Transverse colon (tissue), 4 donors: Measurements from ENCODE around the gene FSCN2. TPM values are rescaled to one million over a fixed set of nuclear protein-coding genes. Genes with fewer than 3 reads are reported as not detected.

Experiments used
- DNase-seq: peaks from one replicate; pipeline ENCODE4 v3.0.0-alpha.2; 2019
- H3K27ac ChIP-seq, 4 donors: fragments of 200-600 bp; sonication (generic); 2 replicates each; pipeline ENCODE4 v1.5.1; 2016 to 2018; ENCODE audit warnings: inconsistent platforms in 4 of 4
- H3K27me3 ChIP-seq: fragments of 200-600 bp; sonication (generic); 2 replicates; pipeline ENCODE4 v1.5.1; 2017; ENCODE audit warnings: inconsistent platforms
- H3K36me3 ChIP-seq, 4 donors: fragments of 200-600 bp; sonication (generic); 2 replicates each; pipeline ENCODE4 v1.5.1; 2017 to 2019; ENCODE audit warnings: inconsistent platforms in 4 of 4
- H3K4me1 ChIP-seq, 4 donors: fragments of 200-600 bp; sonication (generic); 2 replicates each; pipeline ENCODE4 v1.5.1; 2017 to 2020; ENCODE audit warnings: inconsistent platforms in 4 of 4
- H3K4me3 ChIP-seq, 4 donors: fragments of 200-600 bp; sonication (generic); 1 replicate in 1 of 4; 2 replicates in 3 of 4; pipeline versions ENCODE4 v1.5.1 to v1.6.1; 2017 to 2019; ENCODE audit warnings: inconsistent platforms in 4 of 4
- H3K9me3 ChIP-seq, 2 donors: fragments of 200-600 bp; sonication (generic); 2 replicates each; pipeline ENCODE4 v1.5.1; 2017 to 2019; ENCODE audit warnings: inconsistent platforms in 2 of 2
- EP300 ChIP-seq: sonication (generic); formaldehyde crosslinking; IDR thresholded peaks from one replicate; pipeline ENCODE4 v1.6.1; 2017; ENCODE audit warnings: antibody characterized with exemption, low read depth
- POLR2A ChIP-seq: fragments of 450-650 bp; IDR thresholded peaks from one replicate; pipeline ENCODE4 v1.6.1; 2016; ENCODE audit warnings: antibody characterized with exemption, mild to moderate bottlenecking, moderate library complexity
- POLR2AphosphoS5 ChIP-seq, 3 donors: sonication (generic); formaldehyde crosslinking; IDR thresholded peaks; one replicate each; pipeline ENCODE4 v1.6.1; 2016; ENCODE audit warnings: antibody characterized with exemption in 3 of 3
- WGBS, 2 donors: methylation state at CpG; one replicate each; pipeline ENCODE4 v1.1.5; 2018; ENCODE audit warnings: low coverage in 1 of 2; 5-methylcytosine and 5-hydroxymethylcytosine counted together
- in situ Hi-C, 4 donors: fragments of 200-750 bp; cut with MboI; loops; one replicate each; pipeline versions ENCODE4 v1.15.0 to v1.15.1; 2017; ENCODE audit warnings: low sequenced_read_pairs in 3 of 4, low pct_ligation_motif_present in 1 of 4, low pct_unique_long_range_greater_than_20kb in 1 of 4
- intact Hi-C: fragments of 100-400 bp; cut with DNase I; formaldehyde crosslinking; loops from one replicate; pipeline ENCODE4 v1.15.1; 2023; ENCODE audit warnings: low total_unique reads
- total RNA-seq, 4 donors: library from RNA; depleted of rRNA; stranded (reverse); fragments of >200 nt; gene quantifications; one replicate each; pipeline ENCODE4 v1.1.0, GENCODE V29; 2016
- TF ChIP-seq, protein P1 (sequence below), 5 experiments: fragments of 200-600 bp in 3 of 5; fragments of 450-650 bp in 2 of 5; sonication (generic) in 3 of 5; IDR thresholded peaks; 1 replicate in 2 of 5; 2 replicates in 3 of 5; pipeline ENCODE4 v1.5.1; 2016 to 2017; ENCODE audit warnings: antibody characterized with exemption in 5 of 5, inconsistent platforms in 3 of 5, mild to moderate bottlenecking in 2 of 5, moderate library complexity in 1 of 5

The FSCN2 gene
- total RNA-seq, 4 donors from 2014 or later: 2.3 to 36.4 (median 17.2) TPM

DNA sequence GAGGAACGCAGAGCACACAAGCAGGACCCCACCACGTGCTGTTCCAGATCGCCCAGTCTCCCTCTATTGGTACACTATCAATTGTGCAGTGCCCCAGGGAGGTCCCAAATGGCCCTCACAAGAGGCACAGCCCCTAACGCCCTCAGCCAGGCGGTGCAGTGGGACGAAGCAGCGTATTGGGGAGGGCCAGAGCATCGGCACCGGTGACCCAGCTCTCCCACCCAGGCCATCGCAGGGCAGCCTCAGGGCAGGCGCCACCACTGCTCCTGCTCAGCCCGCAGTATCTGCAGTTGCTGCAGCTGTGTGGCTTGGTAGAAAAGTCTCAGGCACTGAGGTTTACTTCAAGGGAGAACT lies 29.9 kb downstream of the FSCN2 start:
- 85% methylated on average over 5 of the region's 12 CpGs; no CpG with 5 or more reads in 1 of the 2 donors for WGBS, 2 donors
- intact Hi-C loops (no loop called here), in situ Hi-C loops (no loop called here)

GRCh38 chr17:81558941-81559806 lies 31.0 kb downstream of the FSCN2 start:
- Histone ChIP-seq H3K36me3 (peaks cover 0 to 27% (median 14%) of the 10 kb centered on the region in 4 donors), H3K27ac (no peak overlapping the region), H3K9me3 (no peaks in the 10 kb centered on the region), H3K27me3 (no peaks in the 10 kb centered on the region), H3K4me1 (peaks cover 0 to 9% (median 3%) of the 10 kb centered on the region in 4 donors), H3K4me3 (no peak overlapping the region)
- 82 to 85% methylated on average over 4 to 18 of the region's 27 CpGs for WGBS, 2 donors
- no peak for TF ChIP-seq POLR2A
- no peak for TF ChIP-seq POLR2AphosphoS5 (IDR thresholded peaks at IDR 0.05)
- TF ChIP-seq EP300: no peak
- TF ChIP-seq, protein P1, sequence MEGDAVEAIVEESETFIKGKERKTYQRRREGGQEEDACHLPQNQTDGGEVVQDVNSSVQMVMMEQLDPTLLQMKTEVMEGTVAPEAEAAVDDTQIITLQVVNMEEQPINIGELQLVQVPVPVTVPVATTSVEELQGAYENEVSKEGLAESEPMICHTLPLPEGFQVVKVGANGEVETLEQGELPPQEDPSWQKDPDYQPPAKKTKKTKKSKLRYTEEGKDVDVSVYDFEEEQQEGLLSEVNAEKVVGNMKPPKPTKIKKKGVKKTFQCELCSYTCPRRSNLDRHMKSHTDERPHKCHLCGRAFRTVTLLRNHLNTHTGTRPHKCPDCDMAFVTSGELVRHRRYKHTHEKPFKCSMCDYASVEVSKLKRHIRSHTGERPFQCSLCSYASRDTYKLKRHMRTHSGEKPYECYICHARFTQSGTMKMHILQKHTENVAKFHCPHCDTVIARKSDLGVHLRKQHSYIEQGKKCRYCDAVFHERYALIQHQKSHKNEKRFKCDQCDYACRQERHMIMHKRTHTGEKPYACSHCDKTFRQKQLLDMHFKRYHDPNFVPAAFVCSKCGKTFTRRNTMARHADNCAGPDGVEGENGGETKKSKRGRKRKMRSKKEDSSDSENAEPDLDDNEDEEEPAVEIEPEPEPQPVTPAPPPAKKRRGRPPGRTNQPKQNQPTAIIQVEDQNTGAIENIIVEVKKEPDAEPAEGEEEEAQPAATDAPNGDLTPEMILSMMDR (IDR thresholded peaks at IDR 0.05): no peak
- intact Hi-C loops (no loop called here), in situ Hi-C loops (no loop called here)
- no peak for DNase-seq

More for the DNA sequence above, 29.9 kb downstream of the FSCN2 start:
- no peaks in the 10 kb centered on the region for H3K27me3 ChIP-seq
- no peak overlapping the region for H3K4me3 ChIP-seq
- H3K27ac ChIP-seq: no peak overlapping the region
- TF ChIP-seq POLR2AphosphoS5 (IDR thresholded peaks at IDR 0.05) (no peak), EP300 (no peak), POLR2A (no peak)
- TF ChIP-seq, protein P1 (IDR thresholded peaks at IDR 0.05): no peak
- no peak for DNase-seq
- peaks cover 0 to 26% (median 8%) of the 10 kb centered on the region in 4 donors for H3K36me3 ChIP-seq
- H3K4me1 ChIP-seq: peaks cover 7 to 20% (median 14%) of the 10 kb centered on the region in 4 donors
- H3K9me3 ChIP-seq: no peaks in the 10 kb centered on the region

- Histone ChIP-seq H3K27me3 (no peaks in the 10 kb centered on the region), H3K4me3 (no peak overlapping the region), H3K4me1 (peaks cover 13 to 16% (median 15%) of the 10 kb centered on the region in 4 donors), H3K36me3 (peaks cover 0 to 43% (median 20%) of the 10 kb centered on the region in 4 donors), H3K9me3 (no peaks in the 10 kb centered on the region), H3K27ac (peak overlapping the region in 1 of 4 donors; percentile 6)
- 73 to 100% methylated on average over 1 to 4 of the region's 4 CpGs for WGBS, 2 donors
- no peak for DNase-seq
- intact Hi-C loops (loop anchor here (5.0 kb wide), 1 partner anchor 471 kb away; the partner anchor contains the start of gene RAC3), in situ Hi-C loops (no loop called here)
- TF ChIP-seq EP300 (no peak), POLR2A (no peak), POLR2AphosphoS5 (IDR thresholded peaks at IDR 0.05) (no peak)
- TF ChIP-seq, protein P1 (IDR thresholded peaks at IDR 0.05): no peak
These were observed 33.3 kb downstream of the FSCN2 start for GRCh38 chr17:81561494-81561885.

DNA sequence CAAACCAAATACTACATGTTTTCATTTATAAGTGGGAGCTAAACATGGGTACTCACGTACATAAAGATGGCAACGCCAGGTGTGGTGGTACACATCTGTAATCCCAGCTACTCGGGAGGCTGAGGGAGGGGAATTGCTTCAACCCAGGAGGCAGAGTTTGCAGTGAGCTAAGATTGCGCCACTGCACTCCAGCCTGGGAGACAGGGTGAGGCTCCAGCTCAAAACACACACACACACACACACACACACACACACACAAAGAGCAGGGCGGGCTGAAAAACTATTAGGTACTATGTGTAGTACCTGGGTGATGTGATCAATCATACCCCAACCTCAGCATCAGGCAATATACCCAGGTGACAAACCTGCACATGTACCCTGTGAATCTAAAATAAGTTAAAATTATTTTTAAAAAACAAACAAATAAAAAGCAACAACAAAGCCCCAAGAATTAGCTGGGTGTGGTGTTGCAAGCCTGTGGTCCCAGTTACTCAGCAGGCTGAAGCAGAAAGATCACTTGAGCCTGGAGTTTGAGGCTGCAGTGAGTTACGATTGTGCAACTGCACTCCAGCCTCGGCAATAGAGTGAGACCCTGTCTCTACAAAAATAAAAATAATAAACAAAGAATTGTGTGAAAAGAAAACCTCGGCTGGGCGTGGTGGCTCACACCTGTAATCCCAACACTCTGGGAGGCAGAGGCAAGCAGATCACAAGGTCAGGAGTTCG lies 35.8 kb downstream of the FSCN2 start:
- Histone ChIP-seq H3K4me1 (peaks cover 21 to 36% (median 31%) of the 10 kb centered on the region in 4 donors), H3K36me3 (peaks cover 0 to 36% (median 17%) of the 10 kb centered on the region in 4 donors), H3K9me3 (no peaks in the 10 kb centered on the region), H3K4me3 (no peak overlapping the region), H3K27ac (peak overlapping the region in 1 of 4 donors; percentile 30), H3K27me3 (no peaks in the 10 kb centered on the region)
- intact Hi-C loops (loop anchor here (5.0 kb wide), 1 partner anchor 468 kb away; the partner anchor contains the start of gene RAC3), in situ Hi-C loops (no loop called here)
- TF ChIP-seq EP300: no peak
- TF ChIP-seq, protein P1 (IDR thresholded peaks at IDR 0.05): no peak
- no peak for TF ChIP-seq POLR2AphosphoS5 (IDR thresholded peaks at IDR 0.05)
- TF ChIP-seq POLR2A: no peak
- 76 to 86% methylated on average over 5 to 10 of the region's 10 CpGs for WGBS, 2 donors
- no peak for DNase-seq
